ENCODE results near the gene SLC30A4.

The SLC30A4 gene

GRCh38 chr15:45457641-45458539 lies 64.7 kb downstream of the SLC30A4 start:
- TF ChIP-seq CTCF (IDR thresholded peaks at IDR 0.05; ENCODE audit: low read depth, low read length, missing control alignments): peak; percentile 53
- in situ Hi-C loops (cut with HindIII; ENCODE audit: low sequenced_read_pairs): no loop called here
- H3K4me3 ChIP-seq (ENCODE audit: low read depth, low read length): peak overlapping the region; percentile 32
- DNase-seq (ENCODE audit: low read depth): peak; percentile 72

GRCh38 chr15:45457220-45457619 lies 65.3 kb downstream of the SLC30A4 start:
- DNase-seq (ENCODE audit: low read depth): no peak
- H3K4me3 ChIP-seq (ENCODE audit: low read depth, low read length): no peak overlapping the region
- in situ Hi-C loops (cut with HindIII; ENCODE audit: low sequenced_read_pairs): no loop called here
- TF ChIP-seq CTCF (IDR thresholded peaks at IDR 0.05; ENCODE audit: low read depth, low read length, missing control alignments): no peak

GRCh38 chr15:45456212-45457106 lies 66.1 kb downstream of the SLC30A4 start:
- TF ChIP-seq CTCF (IDR thresholded peaks at IDR 0.05; ENCODE audit: low read depth, low read length, missing control alignments): no peak
- in situ Hi-C loops (cut with HindIII; ENCODE audit: low sequenced_read_pairs): no loop called here

GRCh38 chr15:45454814-45455213 lies 67.7 kb downstream of the SLC30A4 start:
- in situ Hi-C loops (cut with HindIII; ENCODE audit: low sequenced_read_pairs): no loop called here
- no peak overlapping the region for H3K4me3 ChIP-seq (ENCODE audit: low read depth, low read length)
- no peak for TF ChIP-seq CTCF (IDR thresholded peaks at IDR 0.05; ENCODE audit: low read depth, low read length, missing control alignments)
- DNase-seq (ENCODE audit: low read depth): peak; percentile 98

More at GRCh38 chr15:45456212-45457106, 66.1 kb downstream of the SLC30A4 start:
- peak; percentile 100 for DNase-seq (ENCODE audit: low read depth)
- no peak overlapping the region for H3K4me3 ChIP-seq (ENCODE audit: low read depth, low read length)

- no peak for TF ChIP-seq CTCF (IDR thresholded peaks at IDR 0.05; ENCODE audit: low read depth, low read length, missing control alignments)
- in situ Hi-C loops (cut with HindIII; ENCODE audit: low sequenced_read_pairs): no loop called here
- no peak for DNase-seq (ENCODE audit: low read depth)
- no peak overlapping the region for H3K4me3 ChIP-seq (ENCODE audit: low read depth, low read length)
Observed at GRCh38 chr15:45451265-45451664, 71.3 kb downstream of the SLC30A4 start.
